PC-9 (cell line): ENCODE measurements around the gene RHBDD1. TPM values are rescaled to one million over a fixed set of nuclear protein-coding genes. Genes with fewer than 3 reads are reported as not detected.

Experiments
- BruUV-seq: library from RNA; stranded (reverse); fragments of 400-500 nt; replicated peaks from 2 replicates; lab custom pipeline; 2021; lab: Mats Ljungman, UMichigan
- CTCF ChIA-PET: fragments of 300-600 bp; sonication (Branson Sonifier 250); formaldehyde crosslinking; loops from one replicate; lab custom pipeline; 2022; ENCODE audit warnings: antibody characterized with exemption; lab: Charles Lee
- POLR2A ChIA-PET: fragments of 300-600 bp; sonication (Branson Sonifier 250); formaldehyde crosslinking; loops from one replicate; lab custom pipeline; 2022; ENCODE audit warnings: antibody characterized with exemption; ENCODE audit not compliant: unreplicated experiment; lab: Charles Lee
- DNase-seq, 2 experiments: peaks; one replicate each; pipeline versions ENCODE4 v3.0.0 to v3.0.0-alpha.2; 2015 to 2022; ENCODE audit warnings: mixed read lengths in 1 of 2
- H2AFZ ChIP-seq: fragments of 200-600 bp; sonication (generic); 2 replicates; pipeline ENCODE4 v1.8.1; 2017; ENCODE audit warnings: antibody characterized with exemption
- H3F3A ChIP-seq: fragments of 200-600 bp; sonication (generic); 2 replicates; pipeline ENCODE4 v1.8.1; 2017; ENCODE audit warnings: antibody characterized with exemption, mild to moderate bottlenecking, low read depth; ENCODE audit not compliant: insufficient read depth
- H3K27ac ChIP-seq: fragments of 200-600 bp; sonication (generic); 2 replicates; pipeline ENCODE4 v1.6.1; 2016; ENCODE audit warnings: mixed run types
- H3K27me3 ChIP-seq: fragments of 200-600 bp; sonication (generic); 2 replicates; pipeline ENCODE4 v1.6.1; 2016; ENCODE audit warnings: low read depth, mixed run types; ENCODE audit not compliant: insufficient read depth
- H3K36me3 ChIP-seq: fragments of 200-600 bp; sonication (generic); 2 replicates; pipeline ENCODE4 v1.6.1; 2016; ENCODE audit warnings: low read depth, mixed run types
- H3K4me1 ChIP-seq: fragments of 200-600 bp; sonication (generic); replicated peaks from 2 replicates; pipeline ENCODE4 v1.6.1; 2016; ENCODE audit warnings: mixed run types; ENCODE audit not compliant: insufficient read depth
- H3K4me2 ChIP-seq: fragments of 200-600 bp; sonication (generic); 2 replicates; pipeline ENCODE4 v1.6.1; 2017; ENCODE audit warnings: mixed run types
- H3K4me3 ChIP-seq: fragments of 200-600 bp; sonication (generic); 2 replicates; pipeline ENCODE4 v1.6.1; 2016; ENCODE audit warnings: mixed run types
- H3K79me2 ChIP-seq: fragments of 200-600 bp; sonication (generic); 2 replicates; pipeline ENCODE4 v1.6.1; 2017; ENCODE audit warnings: low read depth, mixed run types
- H3K9me2 ChIP-seq: fragments of 200-600 bp; sonication (generic); 2 replicates; pipeline ENCODE4 v1.8.1; 2017; ENCODE audit warnings: mild to moderate bottlenecking; ENCODE audit not compliant: insufficient read depth
- H3K9me3 ChIP-seq: fragments of 200-600 bp; sonication (generic); 2 replicates; pipeline ENCODE4 v1.8.1; 2016; ENCODE audit warnings: low read depth; ENCODE audit not compliant: insufficient read depth
- H4K20me1 ChIP-seq: fragments of 200-600 bp; sonication (generic); 2 replicates; pipeline ENCODE4 v1.8.1; 2017; ENCODE audit not compliant: insufficient read depth
- EZH2 ChIP-seq: fragments of 200-600 bp; sonication (generic); IDR thresholded peaks from 2 replicates; pipeline ENCODE4 v1.8.0; 2017; ENCODE audit warnings: antibody characterized with exemption, low read depth
- intact Hi-C: fragments of 100-400 bp; cut with micrococcal nuclease; formaldehyde crosslinking; loops from one replicate; pipeline ENCODE4 v1.10.0; 2022; ENCODE audit not compliant: unreplicated experiment
- total RNA-seq: library from RNA; stranded (reverse); gene quantifications from 2 replicates; pipeline ENCODE4 v1.2.3, GENCODE V29; 2021
- TF ChIP-seq, protein P1 (sequence below): fragments of 200-600 bp; sonication (generic); conservative IDR thresholded peaks from 2 replicates; pipeline ENCODE4 v1.6.1; 2017; ENCODE audit warnings: mixed run types, antibody characterized with exemption, mild to moderate bottlenecking, moderate library complexity

RHBDD1 gene
- total RNA-seq, 1 experiment from 2014 or later: 22.3 TPM

DNA sequence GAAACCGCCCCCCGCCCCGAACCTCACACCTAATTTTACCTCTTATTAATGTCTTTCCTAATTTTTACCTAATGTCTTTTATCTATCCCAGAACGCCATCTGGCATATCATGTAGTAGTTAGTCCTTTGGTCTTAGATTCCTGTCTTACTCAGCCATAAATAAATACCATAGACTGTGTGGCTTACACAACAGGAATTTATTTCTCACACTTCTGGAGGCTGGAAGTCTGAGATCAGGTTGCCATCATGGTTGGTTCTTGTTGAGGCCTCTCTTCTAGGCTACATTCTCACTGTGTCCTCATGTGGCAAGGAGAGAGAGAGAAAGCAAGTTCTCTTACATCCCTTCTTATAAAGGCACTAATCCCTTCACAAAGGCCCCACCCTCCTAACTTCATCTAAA lies 46.8 kb downstream of the RHBDD1 start:
- Histone ChIP-seq H3F3A (no peaks in the 10 kb centered on the region), H3K4me3 (no peak overlapping the region), H3K79me2 (no peaks in the 10 kb centered on the region), H4K20me1 (peaks cover 4% of the 10 kb centered on the region; the same call in 1 of the 2 replicates), H3K9me3 (no peaks in the 10 kb centered on the region), H3K4me1 (no peaks in the 10 kb centered on the region), H3K4me2 (no peak overlapping the region), H3K27ac (no peak overlapping the region), H3K36me3 (no peaks in the 10 kb centered on the region), H2AFZ (no peak overlapping the region), H3K9me2 (no peaks in the 10 kb centered on the region), H3K27me3 (no peaks in the 10 kb centered on the region)
- intact Hi-C loops: no loop called here
- no peak for DNase-seq
- TF ChIP-seq EZH2: no peak
- no TSS peak for BruUV-seq
- ChIA-PET CTCF (no interaction called here), POLR2A (no interaction called here)

DNA sequence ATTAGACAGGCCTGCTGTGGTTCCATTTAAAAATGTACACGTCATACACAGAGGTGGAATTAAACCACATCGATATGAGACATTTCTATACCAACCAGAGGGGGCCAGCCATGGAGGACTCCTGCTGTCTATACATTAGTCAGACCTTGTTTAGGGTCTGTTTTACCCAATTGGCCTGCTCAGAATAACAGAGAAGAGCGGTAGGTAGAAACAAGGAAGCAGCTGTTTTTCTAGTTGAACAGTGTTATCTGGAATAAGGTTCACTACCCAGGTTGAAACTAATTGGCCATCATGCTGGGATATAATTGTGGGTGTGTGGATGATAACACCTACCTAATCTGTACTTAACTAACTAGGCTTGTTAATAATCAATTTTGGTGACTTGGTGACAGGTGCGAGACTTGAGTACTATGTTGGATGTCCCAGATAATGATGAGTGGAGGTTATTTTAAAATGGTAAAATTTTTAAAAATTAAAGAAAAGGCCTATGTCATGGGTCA lies 47.5 kb downstream of the RHBDD1 start:
- no peaks in the 10 kb centered on the region for H3K27me3 ChIP-seq
- TF ChIP-seq EZH2: no peak
- TF ChIP-seq, protein P1, sequence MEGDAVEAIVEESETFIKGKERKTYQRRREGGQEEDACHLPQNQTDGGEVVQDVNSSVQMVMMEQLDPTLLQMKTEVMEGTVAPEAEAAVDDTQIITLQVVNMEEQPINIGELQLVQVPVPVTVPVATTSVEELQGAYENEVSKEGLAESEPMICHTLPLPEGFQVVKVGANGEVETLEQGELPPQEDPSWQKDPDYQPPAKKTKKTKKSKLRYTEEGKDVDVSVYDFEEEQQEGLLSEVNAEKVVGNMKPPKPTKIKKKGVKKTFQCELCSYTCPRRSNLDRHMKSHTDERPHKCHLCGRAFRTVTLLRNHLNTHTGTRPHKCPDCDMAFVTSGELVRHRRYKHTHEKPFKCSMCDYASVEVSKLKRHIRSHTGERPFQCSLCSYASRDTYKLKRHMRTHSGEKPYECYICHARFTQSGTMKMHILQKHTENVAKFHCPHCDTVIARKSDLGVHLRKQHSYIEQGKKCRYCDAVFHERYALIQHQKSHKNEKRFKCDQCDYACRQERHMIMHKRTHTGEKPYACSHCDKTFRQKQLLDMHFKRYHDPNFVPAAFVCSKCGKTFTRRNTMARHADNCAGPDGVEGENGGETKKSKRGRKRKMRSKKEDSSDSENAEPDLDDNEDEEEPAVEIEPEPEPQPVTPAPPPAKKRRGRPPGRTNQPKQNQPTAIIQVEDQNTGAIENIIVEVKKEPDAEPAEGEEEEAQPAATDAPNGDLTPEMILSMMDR: no peak
- 0 out of 2 replicates have a peak, but pooled peaks cover 3% of the 10 kb centered on the region for H3K4me1 ChIP-seq
- H3K27ac ChIP-seq: no peak overlapping the region
- H3K9me3 ChIP-seq: no peaks in the 10 kb centered on the region
- BruUV-seq: no TSS peak
- DNase-seq: no peak
- intact Hi-C loops: no loop called here
- no peaks in the 10 kb centered on the region for H3K36me3 ChIP-seq
- H3K9me2 ChIP-seq: no peaks in the 10 kb centered on the region
- POLR2A ChIA-PET: no interaction called here
- H3F3A ChIP-seq: no peaks in the 10 kb centered on the region
- H3K4me3 ChIP-seq: no peak overlapping the region
- CTCF ChIA-PET: no interaction called here
- H4K20me1 ChIP-seq: peaks cover 4% of the 10 kb centered on the region; the same call in 1 of the 2 replicates
- no peak overlapping the region for H3K4me2 ChIP-seq
- H2AFZ ChIP-seq: no peak overlapping the region
- H3K79me2 ChIP-seq: no peaks in the 10 kb centered on the region

DNA sequence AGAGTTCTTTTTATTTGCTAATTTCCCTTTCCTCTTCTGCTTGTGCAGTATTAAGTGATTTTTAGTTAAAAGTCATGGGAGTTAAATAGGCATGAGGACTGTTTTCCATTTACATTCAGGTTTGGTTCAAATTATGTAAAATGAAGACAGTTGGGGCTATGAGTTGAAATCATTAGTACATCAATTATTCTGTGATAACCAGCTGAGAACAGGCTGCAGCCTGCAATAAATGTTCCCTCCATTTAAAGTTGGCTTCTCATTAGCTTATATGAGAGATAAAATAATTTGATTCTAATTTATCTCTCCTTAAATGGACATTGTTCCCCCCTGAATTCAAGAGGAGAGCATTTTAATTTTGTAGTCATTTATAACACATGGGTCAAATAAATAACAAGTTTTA lies 48.3 kb downstream of the RHBDD1 start:
- POLR2A ChIA-PET: no interaction called here
- Histone ChIP-seq H3K4me2 (no peak overlapping the region), H3K79me2 (no peaks in the 10 kb centered on the region), H3K9me2 (no peaks in the 10 kb centered on the region), H3K9me3 (no peaks in the 10 kb centered on the region), H2AFZ (no peak overlapping the region), H3F3A (no peaks in the 10 kb centered on the region), H3K4me3 (no peak overlapping the region), H3K27ac (no peak overlapping the region), H4K20me1 (peaks cover 4% of the 10 kb centered on the region; the same call in 1 of the 2 replicates), H3K36me3 (no peaks in the 10 kb centered on the region), H3K4me1 (0 out of 2 replicates have a peak, but pooled peaks cover 6% of the 10 kb centered on the region), H3K27me3 (no peaks in the 10 kb centered on the region)
- TF ChIP-seq, protein P1: no peak
- TF ChIP-seq EZH2: no peak
- no TSS peak for BruUV-seq
- DNase-seq: no peak
- CTCF ChIA-PET: no interaction called here
- intact Hi-C loops: no loop called here
